Adrenal gland (tissue), 12 donors: ENCODE data around the gene COL24A1. TPM values are rescaled to one million over a fixed set of nuclear protein-coding genes. Genes with fewer than 3 reads are reported as not detected.

Experiments
- DNase-seq, 7 donors: peaks; one replicate each; pipeline ENCODE4 v3.0.0-alpha.2; 2019 to 2020
- H3K27ac ChIP-seq, 5 donors: fragments of 200-600 bp; sonication (generic) in 4 of 5; 1 replicate in 3 of 5; 2 replicates in 2 of 5; pipeline versions ENCODE4 v1.5.1 to v1.8.0; 2016 to 2020; ENCODE audit warnings: mild to moderate bottlenecking in 1 of 5
- H3K27me3 ChIP-seq: fragments of 200-600 bp; 2 replicates; pipeline ENCODE4 v1.8.0; 2021
- H3K36me3 ChIP-seq, 2 donors: fragments of 200-600 bp; replicated peaks in 1 of 2; 1 replicate in 1 of 2; 2 replicates in 1 of 2; pipeline versions ENCODE4 v1.5.1 to v1.8.0; 2018 to 2022
- H3K4me1 ChIP-seq, 2 donors: fragments of 200-600 bp; replicated peaks in 1 of 2; 1 replicate in 1 of 2; 2 replicates in 1 of 2; pipeline versions ENCODE4 v1.5.1 to v1.8.0; 2018 to 2021
- H3K4me3 ChIP-seq, 4 donors: fragments of 200-600 bp; sonication (generic) in 3 of 4; one replicate each; pipeline ENCODE4 v1.5.1; 2016 to 2018
- H3K9me3 ChIP-seq, 3 donors: fragments of 200-600 bp; sonication (generic) in 1 of 3; replicated peaks in 1 of 3; 1 replicate in 2 of 3; 2 replicates in 1 of 3; pipeline versions ENCODE4 v1.5.1 to v1.8.0; 2016 to 2021
- POLR2A ChIP-seq, 2 donors: fragments of 450-650 bp; IDR thresholded peaks; one replicate each; pipeline ENCODE4 v1.6.1; 2017; ENCODE audit warnings: antibody characterized with exemption in 2 of 2, mild to moderate bottlenecking in 2 of 2, moderate library complexity in 1 of 2
- WGBS, 4 donors: extraction: QIAGEN DNeasy Blood & Tissue Kit in 2 of 4; methylation state at CpG; one replicate each; pipeline versions ENCODE4 v1.1.5 to v1.1.7; 2013 to 2017; 5-methylcytosine and 5-hydroxymethylcytosine counted together
- intact Hi-C, 2 donors: fragments of 100-400 bp; cut with DNase I; formaldehyde crosslinking; loops; one replicate each; pipeline versions ENCODE4 v1.14.1 to v1.15.0; 2022 to 2023
- polyA plus RNA-seq, 3 donors: library from polyadenylated mRNA; stranded (reverse); fragments of 200-250 nt in 2 of 3; fragments of 350-450 nt in 1 of 3; fragmentation: Illumina TruSeq in 1 of 3; extraction: RNeasy Lipid Tissue Mini Kit (QIAGEN cat#74804) in 1 of 3; gene quantifications; one replicate each; pipeline ENCODE4 v1.2.3, GENCODE V29; 2013 to 2014
- total RNA-seq, 9 donors: library from RNA; depleted of rRNA in 4 of 9; stranded (reverse); fragments of >200 nt in 4 of 9; fragments of 120-200 nt in 1 of 9; fragmentation: NEBNext Ultra II Directional in 1 of 9; extraction: Animal tissue kit (Norgen Biotek cat#: 25700) in 1 of 9; gene quantifications; one replicate each; pipeline versions ENCODE4 v1.1.0 to v1.2.4, GENCODE V29; 2013 to 2023
- TF ChIP-seq, protein P1 (sequence below), 6 experiments: fragments of 450-650 bp in 4 of 6; fragments of 200-600 bp in 2 of 6; sonication (generic) in 1 of 6; IDR thresholded peaks; 1 replicate in 5 of 6; 2 replicates in 1 of 6; pipeline versions ENCODE4 v1.5.1 to v1.8.0; 2016 to 2021; ENCODE audit warnings: antibody characterized with exemption in 6 of 6, mild to moderate bottlenecking in 2 of 6, moderate library complexity in 1 of 6
- donor health status: healthy with polysubstance abuse.
- donor health status: Bipolar disorder and iron deficiency.
- donor health status: DM: yes; HTN: yes; CAD: no.
- donor health status: DM: no; HTN: no; CAD: no.
- donor health status: DM: no; HTN: no; CAD: no.
- donor health status: DM: yes; HTN: yes; CAD: no.

The COL24A1 gene
- total and polyA plus RNA-seq, 12 donors = 0.02 to 0.50 (median 0.11) TPM; not detected in 3

GRCh38 chr1:86062453-86062852 is 94.1 kb downstream of the COL24A1 start:
- Histone ChIP-seq H3K4me1 (no peaks in the 10 kb centered on the region), H3K36me3 (no peaks in the 10 kb centered on the region), H3K27ac (no peak overlapping the region), H3K27me3 (no peaks in the 10 kb centered on the region), H3K9me3 (no peaks in the 10 kb centered on the region), H3K4me3 (no peak overlapping the region)
- intact Hi-C loops = no loop called here
- TF ChIP-seq, protein P1, sequence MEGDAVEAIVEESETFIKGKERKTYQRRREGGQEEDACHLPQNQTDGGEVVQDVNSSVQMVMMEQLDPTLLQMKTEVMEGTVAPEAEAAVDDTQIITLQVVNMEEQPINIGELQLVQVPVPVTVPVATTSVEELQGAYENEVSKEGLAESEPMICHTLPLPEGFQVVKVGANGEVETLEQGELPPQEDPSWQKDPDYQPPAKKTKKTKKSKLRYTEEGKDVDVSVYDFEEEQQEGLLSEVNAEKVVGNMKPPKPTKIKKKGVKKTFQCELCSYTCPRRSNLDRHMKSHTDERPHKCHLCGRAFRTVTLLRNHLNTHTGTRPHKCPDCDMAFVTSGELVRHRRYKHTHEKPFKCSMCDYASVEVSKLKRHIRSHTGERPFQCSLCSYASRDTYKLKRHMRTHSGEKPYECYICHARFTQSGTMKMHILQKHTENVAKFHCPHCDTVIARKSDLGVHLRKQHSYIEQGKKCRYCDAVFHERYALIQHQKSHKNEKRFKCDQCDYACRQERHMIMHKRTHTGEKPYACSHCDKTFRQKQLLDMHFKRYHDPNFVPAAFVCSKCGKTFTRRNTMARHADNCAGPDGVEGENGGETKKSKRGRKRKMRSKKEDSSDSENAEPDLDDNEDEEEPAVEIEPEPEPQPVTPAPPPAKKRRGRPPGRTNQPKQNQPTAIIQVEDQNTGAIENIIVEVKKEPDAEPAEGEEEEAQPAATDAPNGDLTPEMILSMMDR (IDR thresholded peaks at IDR 0.05) = no peak
- no peak for TF ChIP-seq POLR2A (IDR thresholded peaks at IDR 0.05)
- 46 to 55% (median 51%) methylated on average over 3 of the region's 3 CpGs for WGBS, 4 donors
- no peak for DNase-seq

DNA sequence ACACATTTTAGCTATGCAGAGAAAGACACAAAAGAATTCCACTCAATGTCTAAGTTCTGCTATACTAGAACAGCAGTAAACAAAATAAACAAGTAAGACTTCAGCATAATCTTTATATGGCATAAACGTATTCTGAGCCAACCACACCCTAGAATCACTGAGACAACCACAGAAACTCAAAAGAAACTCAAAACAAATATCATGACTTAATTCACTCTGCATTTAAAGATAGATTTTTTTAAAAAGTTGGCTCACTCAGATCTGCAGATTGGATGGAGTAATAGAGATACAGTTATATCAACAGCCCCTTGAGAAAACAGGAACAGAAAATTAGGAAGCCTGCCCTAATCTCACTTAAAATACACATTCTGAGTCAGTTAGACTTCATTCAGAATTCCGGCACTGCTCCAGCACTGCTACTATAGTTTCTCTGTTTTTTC is 95.0 kb downstream of the COL24A1 start:
- no peaks in the 10 kb centered on the region for H3K4me1 ChIP-seq
- TF ChIP-seq, protein P1 (IDR thresholded peaks at IDR 0.05) = no peak
- no peak for TF ChIP-seq POLR2A (IDR thresholded peaks at IDR 0.05)
- H3K4me3 ChIP-seq = no peak overlapping the region
- intact Hi-C loops = no loop called here
- no peaks in the 10 kb centered on the region for H3K36me3 ChIP-seq
- no peaks in the 10 kb centered on the region for H3K9me3 ChIP-seq
- no peak overlapping the region for H3K27ac ChIP-seq
- WGBS, 4 donors = 43 to 54% (median 46%) methylated on average over 2 of the region's 2 CpGs
- no peaks in the 10 kb centered on the region for H3K27me3 ChIP-seq
- no peak for DNase-seq

GRCh38 chr1:86054396-86054795 is 102.2 kb downstream of the COL24A1 start:
- Histone ChIP-seq H3K36me3 (no peaks in the 10 kb centered on the region), H3K4me3 (no peak overlapping the region), H3K9me3 (no peaks in the 10 kb centered on the region), H3K27me3 (no peaks in the 10 kb centered on the region), H3K27ac (no peak overlapping the region), H3K4me1 (no peaks in the 10 kb centered on the region)
- no peak for TF ChIP-seq POLR2A (IDR thresholded peaks at IDR 0.05)
- TF ChIP-seq, protein P1 (IDR thresholded peaks at IDR 0.05) = no peak
- 82 to 94% (median 85%) methylated on average over 2 of the region's 2 CpGs for WGBS, 4 donors
- no peak for DNase-seq
- intact Hi-C loops = no loop called here

- H3K27me3 ChIP-seq = no peaks in the 10 kb centered on the region
- intact Hi-C loops = no loop called here
- H3K27ac ChIP-seq = no peak overlapping the region
- no peak overlapping the region for H3K4me3 ChIP-seq
- no peaks in the 10 kb centered on the region for H3K9me3 ChIP-seq
- no peak for DNase-seq
- H3K4me1 ChIP-seq = no peaks in the 10 kb centered on the region
- 69 to 76% (median 73%) methylated on average over 2 of the region's 2 CpGs for WGBS, 4 donors
- TF ChIP-seq, protein P1 (IDR thresholded peaks at IDR 0.05) = no peak
- no peak for TF ChIP-seq POLR2A (IDR thresholded peaks at IDR 0.05)
- H3K36me3 ChIP-seq = no peaks in the 10 kb centered on the region
These were observed 103.4 kb downstream of the COL24A1 start for GRCh38 chr1:86052948-86053698.
